RKO (cell line): Measurements from ENCODE around the gene DMAC2.
"Not testable (repeated sequence)": the region's sequence is repeated elsewhere in the genome, so short reads cannot be mapped to it uniquely, and the experiment has no call there.

Source experiments
- DNase-seq: peaks from one replicate; pipeline ENCODE4 v3.0.0-alpha.2; 2016; ENCODE audit warnings: low spot score

DMAC2 gene

GRCh38 chr19:41398598-41398997 is 41.1 kb downstream of the DMAC2 start:
- DNase-seq = no peak

DNA sequence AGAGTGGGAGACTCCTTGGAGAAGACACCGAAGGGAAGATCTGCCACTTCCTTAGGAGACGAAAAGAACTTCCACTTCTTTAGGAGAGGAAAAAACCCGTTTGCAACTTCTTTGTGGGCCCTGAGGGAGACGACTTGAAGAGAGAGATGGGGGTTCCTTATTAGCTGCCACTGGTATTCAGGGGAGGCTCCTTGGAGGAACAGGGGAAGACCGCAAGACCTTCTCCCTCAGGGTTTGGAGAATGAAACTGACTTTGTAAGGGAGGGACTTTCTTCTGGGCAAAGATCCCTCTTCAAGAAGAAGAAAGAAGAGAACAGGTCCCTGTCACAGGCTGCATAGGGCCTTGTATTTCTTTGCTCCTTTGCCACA is 41.7 kb downstream of the DMAC2 start:
- peak; percentile 18 for DNase-seq

- DNase-seq = peak; percentile 100
These were observed 42.3 kb downstream of the DMAC2 start, which contains the start of the genes BCKDHA and EXOSC5 for GRCh38 chr19:41397086-41398049. BCKDHA (plus strand) TSS chr19:41397818; CDS start chr19:41397828, 10 bp downstream. EXOSC5 (minus strand) TSS chr19:41397359; CDS start chr19:41397328, 31 bp downstream.

GRCh38 chr19:41395355-41395754 is 44.4 kb downstream of the DMAC2 start:
- DNase-seq = no peak

- no peak for DNase-seq
These were observed 46.9 kb downstream of the DMAC2 start for GRCh38 chr19:41392775-41393174.

- DNase-seq = no peak
These were observed 48.1 kb downstream of the DMAC2 start for GRCh38 chr19:41391618-41392017.

GRCh38 chr19:41386442-41386841 is 53.3 kb downstream of the DMAC2 start:
- no peak for DNase-seq

- DNase-seq = no peak
These were observed 55.4 kb downstream of the DMAC2 start for GRCh38 chr19:41384351-41384750.

GRCh38 chr19:41381536-41381935 is 58.2 kb downstream of the DMAC2 start:
- not testable (repeated sequence) for DNase-seq
